GM21526 (cell line): ENCODE measurements around the gene ZBTB9.

Source experiments
- ATAC-seq: cut with Tn5 transposase; IDR thresholded peaks from one replicate; pipeline ENCODE4 v1.9.1; 2021; ENCODE audit warnings: moderate library complexity; ENCODE audit not compliant: unreplicated experiment, low FRiP score

ZBTB9 gene

DNA sequence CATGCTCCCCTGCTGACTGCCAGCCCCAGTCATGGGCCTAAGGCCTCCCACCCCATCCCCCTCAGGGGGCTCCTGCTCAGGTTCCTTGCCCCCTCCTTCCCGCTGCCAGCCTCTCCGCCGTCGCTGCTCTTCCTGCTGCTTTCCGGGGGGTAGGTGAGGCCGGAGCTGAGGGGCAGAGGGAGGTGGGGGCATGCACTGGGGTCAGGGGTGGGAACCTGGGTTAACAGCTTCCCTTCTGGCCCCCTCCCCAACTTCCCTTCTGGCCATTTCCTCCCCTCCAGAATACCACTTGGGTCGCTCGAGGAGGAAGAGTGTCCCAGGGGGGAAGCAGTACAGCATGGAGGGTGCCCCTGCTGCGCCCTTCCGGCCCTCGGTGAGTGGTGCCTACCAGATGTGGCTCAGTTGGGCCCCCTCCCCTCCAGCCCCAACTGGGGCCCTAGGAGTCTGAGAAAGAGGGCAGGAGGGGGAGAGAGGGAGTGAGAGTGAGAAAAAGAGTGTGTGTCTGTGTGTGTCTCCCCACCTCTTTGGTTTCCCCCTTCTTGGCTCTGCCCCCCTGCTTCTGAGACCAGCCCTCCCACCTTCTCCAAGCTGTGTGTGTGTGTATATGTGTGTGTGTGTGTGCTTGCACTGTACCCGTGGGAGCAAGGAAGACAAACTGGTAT lies 22.4 kb upstream of the ZBTB9 start:
- ATAC-seq: no peak

DNA sequence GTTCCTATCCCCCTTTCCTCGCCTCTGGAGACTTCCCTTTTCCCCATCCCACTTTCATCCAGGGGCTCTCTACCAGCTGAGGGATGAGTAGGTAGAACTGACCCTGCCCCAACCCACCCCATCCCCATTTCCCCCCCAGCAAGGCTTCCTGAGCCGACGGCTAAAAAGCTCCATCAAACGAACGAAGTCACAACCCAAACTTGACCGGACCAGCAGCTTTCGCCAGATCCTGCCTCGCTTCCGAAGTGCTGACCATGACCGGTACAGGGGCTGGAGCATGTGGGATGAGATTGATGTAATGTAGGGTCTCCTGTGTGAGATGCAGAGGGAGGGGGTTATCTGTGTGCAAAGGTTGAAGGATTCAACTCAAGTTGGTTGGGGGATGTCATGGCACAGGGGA lies 21.8 kb upstream of the ZBTB9 start:
- ATAC-seq: no peak

DNA sequence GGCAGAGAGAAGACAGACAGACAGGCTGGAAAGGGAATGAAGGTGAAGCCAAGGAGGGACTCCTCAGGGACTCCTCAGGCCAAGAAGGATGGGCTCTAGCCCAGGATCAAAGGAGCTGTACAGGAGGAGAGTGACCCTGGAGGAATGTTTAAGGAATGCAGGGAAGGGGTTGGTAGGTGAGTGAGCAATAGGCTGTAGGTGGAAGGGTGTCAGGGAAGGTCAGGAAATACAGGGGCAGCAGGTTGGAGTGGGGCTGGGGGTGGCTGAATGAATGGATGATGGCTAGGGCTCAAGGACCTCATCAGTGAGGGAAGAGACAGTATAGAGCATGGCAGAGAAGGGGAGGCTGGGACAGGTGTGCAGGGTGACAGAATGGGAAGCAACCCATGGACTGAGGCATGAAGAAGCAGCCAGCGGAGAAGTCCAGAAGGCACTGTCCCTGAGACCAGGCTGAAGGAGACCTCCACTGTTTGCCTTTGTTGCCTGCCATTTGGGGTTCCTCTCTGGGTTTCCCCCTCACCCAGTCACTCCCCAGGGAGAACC lies 21.3 kb upstream of the ZBTB9 start:
- ATAC-seq: no peak

DNA sequence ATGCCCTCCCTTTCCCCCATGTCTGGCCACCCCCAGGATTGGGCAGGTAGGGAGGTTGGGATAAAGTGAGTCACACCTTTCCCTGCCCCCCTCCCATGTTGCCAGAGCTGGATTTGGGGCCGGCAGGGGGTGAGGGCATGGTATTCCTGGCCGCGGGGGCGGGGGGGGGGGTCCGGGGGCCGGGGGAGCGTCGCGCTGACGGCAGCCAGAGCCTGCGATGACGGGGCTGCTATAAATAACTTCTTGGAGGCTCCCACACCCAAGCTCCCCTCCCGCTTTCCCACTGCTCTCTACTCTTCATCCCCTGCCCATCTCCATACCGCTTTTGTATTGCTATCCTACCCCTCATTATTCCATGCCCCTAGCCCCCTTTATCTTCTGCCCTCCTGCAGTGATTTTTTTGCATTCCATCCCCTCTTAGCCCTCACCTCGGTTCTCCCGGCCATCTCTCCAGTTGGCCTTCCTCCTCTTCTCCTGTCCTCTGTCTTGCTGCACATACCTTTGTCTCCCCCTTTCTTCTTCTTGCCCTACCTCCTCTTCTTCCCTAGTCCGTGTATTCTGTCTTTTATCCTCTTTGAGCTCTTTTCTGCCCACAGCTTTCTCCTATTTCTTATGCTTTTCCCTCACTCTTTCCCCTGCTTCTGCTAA lies 20.7 kb upstream of the ZBTB9 start:
- no peak for ATAC-seq

DNA sequence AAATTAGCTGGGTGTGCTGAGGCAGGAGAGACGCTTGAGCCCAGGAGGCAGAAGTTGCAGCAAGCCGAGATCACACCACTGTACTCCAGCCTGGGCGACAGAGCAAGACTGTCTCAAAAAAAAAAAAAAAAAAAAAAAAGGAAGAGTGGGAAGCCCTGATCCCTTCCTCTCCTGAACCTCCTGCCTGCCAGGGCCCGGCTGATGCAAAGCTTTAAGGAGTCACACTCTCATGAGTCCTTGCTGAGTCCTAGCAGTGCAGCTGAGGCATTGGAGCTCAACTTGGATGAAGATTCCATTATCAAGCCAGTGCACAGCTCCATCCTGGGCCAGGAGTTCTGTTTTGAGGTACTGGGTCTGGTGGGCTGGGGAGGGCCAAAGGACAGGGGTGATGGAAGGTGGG lies 19.4 kb upstream of the ZBTB9 start:
- ATAC-seq: no peak

DNA sequence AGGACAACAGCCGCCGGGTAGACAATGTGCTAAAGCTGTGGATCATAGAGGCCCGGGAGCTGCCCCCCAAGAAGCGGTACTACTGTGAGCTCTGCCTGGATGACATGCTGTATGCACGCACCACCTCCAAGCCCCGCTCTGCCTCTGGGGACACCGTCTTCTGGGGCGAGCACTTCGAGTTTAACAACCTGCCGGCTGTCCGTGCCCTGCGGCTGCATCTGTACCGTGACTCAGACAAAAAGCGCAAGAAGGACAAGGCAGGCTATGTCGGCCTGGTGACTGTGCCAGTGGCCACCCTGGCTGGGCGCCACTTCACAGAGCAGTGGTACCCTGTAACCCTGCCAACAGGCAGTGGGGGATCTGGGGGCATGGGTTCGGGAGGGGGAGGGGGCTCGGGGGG lies 16.7 kb upstream of the ZBTB9 start:
- no peak for ATAC-seq

DNA sequence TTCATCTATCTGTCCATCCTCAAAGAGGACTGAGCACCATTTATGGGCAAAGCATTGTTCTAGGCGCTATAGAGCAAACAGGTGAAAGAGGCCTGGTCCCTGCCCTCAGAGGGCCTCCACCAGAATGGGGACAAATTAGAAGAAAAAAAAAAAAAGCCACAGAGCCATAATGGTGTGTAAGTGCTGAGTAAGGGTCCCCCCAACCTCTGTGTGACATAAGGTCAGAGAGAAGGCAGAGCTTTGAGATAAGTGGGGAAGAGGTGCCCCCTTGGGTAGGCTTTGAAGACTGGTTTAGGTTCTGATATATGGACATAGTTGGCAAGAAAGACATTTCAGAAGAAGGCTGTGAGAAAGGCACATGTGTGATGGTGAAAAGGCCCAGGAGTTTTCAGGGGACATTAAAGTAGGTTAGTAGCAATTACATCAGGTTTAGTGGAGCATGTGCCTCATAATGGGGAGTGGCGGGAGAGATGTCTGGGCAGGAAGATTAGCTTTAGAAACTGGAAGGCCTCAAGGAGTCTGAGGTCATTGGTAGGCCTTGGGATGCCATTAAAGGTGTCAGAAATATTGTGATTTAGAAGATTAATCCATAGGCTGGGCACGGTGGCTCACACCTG lies 15.3 kb upstream of the ZBTB9 start:
- no peak for ATAC-seq

DNA sequence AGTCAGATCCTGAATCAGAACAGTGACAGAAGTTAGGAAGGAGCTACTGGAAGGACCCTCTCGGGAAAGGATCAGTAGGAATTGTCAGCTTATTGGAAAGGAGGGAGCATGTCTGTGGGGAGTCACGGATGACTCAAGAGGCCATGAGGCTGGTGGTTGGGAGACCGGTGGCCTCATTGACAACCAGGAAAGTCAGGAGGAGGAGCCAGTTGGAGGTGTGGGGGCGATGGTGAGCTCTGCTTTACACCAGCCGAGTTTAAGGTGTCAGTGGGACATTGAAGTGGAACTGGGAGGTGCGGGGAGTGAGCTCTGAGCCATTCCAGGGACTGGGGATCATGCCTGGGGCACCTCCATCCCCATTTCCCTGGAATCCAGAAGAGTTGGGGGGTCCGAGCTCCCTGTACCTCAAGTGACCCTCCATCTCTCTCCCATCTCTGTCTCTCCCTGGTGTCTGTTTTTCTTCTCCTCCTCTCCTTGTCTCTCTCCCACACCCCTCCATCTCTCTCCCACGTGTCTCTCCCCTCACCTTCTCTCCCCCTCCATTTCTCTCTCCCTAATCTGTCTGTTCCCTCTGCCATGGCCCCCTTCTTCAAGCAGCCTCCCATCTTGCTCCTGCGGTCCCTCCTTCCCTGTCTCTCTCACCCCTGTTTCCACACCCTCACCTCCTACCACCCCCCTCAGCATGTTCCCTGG lies 14.3 kb upstream of the ZBTB9 start:
- no peak for ATAC-seq

DNA sequence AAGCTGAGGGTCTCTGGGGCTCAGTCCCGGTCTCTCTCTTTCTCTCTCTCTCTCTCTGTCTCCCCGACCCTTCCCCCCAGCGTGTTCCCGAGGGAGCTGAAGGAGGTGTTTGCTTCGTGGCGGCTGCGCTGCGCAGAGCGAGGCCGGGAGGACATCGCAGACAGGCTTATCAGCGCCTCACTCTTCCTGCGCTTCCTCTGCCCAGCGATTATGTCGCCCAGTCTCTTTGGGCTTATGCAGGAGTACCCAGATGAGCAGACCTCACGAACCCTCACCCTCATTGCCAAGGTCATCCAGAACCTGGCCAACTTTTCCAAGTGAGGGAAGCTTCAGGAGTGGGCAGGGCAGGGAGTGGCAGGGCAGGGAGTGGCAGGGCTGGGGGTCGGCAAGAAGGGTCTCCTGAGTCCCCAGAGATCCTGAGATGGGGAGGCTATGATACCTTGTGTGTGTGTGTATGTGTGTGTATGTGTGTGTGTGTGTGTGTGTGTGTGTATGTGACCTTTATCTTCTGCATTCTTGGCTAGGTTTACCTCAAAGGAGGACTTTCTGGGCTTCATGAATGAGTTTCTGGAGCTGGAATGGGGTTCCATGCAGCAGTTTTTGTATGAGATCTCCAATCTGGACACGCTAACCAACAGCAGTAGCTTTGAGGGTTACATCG lies 13.6 kb upstream of the ZBTB9 start:
- no peak for ATAC-seq

DNA sequence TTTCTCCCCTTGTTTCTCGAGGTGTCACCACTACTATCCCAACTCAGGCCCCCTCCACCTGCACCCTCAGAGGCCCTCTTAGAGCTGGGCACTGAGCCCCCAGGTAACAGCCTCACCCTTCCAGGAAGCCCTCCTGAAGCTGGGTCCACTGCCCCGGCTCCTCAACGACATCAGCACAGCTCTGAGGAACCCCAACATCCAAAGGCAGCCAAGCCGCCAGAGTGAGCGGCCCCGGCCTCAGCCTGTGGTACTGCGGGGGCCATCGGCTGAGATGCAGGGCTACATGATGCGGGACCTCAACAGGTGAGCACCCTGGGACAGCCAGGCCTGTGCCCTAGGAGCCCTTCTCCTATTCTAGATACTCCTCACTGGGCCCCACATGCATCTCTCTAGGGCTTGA lies 12.9 kb upstream of the ZBTB9 start:
- no peak for ATAC-seq

DNA sequence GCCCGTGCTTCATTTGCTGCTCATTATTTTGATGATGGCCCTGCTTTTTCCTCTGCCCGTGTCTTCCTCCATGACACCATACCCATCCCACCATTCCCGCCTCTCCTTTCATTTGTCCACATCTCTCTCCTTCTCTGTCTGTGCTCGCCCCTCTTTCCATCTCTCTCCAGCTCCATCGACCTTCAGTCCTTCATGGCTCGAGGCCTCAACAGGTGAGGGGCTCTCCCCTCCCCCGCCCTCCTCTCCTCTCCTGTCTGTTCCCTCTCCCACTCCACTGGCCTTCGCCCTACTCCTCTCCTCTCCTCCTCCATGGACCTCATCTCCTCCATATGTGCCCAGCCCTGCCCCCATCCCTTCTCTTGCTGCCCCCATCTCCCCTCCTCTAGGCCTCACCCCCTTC lies 12.1 kb upstream of the ZBTB9 start:
- no peak for ATAC-seq

DNA sequence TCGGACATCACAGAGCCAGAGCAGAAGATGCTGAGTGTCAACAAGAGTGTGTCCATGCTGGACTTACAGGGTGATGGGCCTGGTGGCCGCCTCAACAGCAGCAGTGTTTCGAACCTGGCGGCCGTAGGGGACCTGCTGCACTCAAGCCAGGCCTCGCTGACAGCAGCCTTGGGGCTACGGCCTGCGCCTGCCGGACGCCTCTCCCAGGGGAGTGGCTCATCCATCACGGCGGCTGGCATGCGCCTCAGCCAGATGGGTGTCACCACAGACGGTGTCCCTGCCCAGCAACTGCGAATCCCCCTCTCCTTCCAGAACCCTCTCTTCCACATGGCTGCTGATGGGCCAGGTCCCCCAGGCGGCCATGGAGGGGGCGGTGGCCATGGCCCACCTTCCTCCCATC lies 11.4 kb upstream of the ZBTB9 start:
- ATAC-seq: no peak

DNA sequence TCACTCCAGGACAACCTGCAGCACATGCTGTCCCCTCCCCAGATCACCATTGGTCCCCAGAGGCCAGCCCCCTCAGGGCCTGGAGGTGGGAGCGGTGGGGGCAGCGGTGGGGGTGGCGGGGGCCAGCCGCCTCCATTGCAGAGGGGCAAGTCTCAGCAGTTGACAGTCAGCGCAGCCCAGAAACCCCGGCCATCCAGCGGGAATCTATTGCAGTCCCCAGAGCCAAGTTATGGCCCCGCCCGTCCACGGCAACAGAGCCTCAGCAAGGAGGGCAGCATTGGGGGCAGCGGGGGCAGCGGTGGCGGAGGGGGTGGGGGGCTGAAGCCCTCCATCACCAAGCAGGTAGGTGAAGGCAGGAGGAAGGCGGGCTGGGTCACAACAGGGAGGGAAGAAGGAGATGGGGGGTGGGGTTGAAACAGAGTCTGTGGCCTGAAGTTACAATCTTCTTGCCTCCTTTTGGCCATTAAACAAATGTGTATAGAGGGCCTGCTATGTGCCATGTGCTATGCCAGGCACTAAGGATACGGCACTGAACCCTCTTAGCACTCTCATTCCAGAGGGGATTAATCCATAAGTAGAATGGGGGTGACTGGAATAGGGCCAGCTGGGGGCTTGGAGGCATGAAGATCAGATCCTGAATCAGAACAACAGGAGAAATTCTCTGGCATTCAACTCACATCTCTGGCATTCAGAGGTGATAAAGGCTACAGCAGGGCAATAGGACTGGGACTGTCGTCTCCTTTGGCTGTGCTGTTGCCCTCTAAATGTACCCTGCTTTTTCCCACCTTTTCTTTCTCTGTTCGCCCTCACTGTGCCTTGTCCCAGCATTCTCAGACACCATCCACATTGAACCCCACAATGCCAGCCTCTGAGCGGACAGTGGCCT lies 10.5 kb upstream of the ZBTB9 start:
- ATAC-seq: no peak

DNA sequence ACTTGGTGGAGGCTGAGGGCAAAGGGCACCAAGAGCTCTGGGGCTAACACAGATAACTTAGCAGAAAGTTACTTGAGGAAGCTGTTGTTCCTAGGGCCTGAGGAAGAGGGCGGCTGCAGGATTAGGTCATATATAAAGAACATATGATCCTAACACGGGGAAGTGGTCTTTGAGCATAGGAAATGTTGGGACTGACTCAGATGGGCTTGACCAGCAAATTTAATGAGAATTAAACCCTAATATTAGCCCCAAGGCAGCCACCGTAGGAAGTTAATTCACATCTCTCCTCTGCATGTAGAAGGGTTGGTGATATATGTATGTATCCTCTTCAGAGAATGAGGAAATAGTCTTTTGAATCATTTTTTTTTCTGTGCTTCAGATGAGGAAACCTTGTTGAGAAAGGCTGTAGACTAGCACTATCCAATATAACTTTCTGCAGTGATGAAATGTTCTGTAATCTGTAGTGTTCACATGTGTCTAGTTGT lies 9.2 kb upstream of the ZBTB9 start:
- no peak for ATAC-seq

DNA sequence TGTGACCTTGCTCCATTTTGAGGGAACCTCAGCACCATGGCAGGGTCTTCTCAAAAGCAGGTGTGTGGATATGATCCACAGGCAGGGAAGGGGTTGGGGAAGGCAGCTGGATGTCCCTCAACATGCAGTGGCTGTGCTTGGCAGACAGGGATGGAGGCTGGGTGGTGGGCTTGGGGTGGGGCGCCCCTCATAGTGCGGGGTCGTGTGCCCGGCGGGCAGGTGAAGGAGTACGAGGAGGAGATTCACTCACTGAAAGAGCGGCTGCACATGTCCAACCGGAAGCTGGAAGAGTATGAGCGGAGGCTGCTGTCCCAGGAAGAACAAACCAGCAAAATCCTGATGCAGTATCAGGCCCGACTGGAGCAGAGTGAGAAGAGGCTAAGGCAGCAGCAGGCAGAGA lies 8.0 kb upstream of the ZBTB9 start:
- no peak for ATAC-seq

DNA sequence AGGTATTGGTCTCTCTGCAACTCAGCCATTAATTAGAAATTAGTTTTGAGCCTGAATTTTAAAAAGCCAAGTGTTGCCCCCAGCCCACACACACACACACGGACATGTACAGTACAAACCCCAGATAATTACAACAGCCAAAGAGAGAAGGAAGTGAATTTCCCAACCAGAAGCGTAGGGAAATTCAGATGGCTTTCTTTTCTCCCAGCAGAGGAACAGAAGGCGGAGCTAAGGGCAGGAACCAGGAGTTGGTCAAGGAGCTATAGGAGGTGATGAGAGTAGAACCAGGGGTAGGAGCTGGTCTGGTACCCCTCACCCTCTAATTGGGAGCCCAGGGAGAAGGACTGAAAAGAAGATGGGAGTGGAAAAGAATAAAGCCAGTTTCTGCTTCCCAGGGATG lies 3.9 kb upstream of the ZBTB9 start:
- ATAC-seq: no peak

DNA sequence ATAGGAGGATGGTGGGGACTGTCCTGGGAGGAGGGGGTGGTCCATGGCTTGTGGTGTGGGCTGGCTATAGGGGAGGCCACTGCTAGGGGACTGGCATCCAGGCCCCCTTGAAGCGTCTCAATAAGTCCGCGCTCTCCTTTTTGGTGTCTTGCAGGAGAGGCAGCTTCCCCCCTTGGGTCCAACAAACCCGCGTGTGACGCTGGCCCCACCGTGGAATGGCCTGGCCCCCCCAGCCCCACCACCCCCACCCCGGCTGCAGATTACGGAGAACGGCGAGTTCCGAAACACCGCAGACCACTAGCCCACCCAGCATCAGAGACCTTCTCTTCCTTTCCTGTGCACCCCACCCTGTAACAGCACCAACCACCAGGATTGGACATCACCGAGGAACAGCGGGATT lies 2.8 kb upstream of the ZBTB9 start:
- ATAC-seq: no peak

DNA sequence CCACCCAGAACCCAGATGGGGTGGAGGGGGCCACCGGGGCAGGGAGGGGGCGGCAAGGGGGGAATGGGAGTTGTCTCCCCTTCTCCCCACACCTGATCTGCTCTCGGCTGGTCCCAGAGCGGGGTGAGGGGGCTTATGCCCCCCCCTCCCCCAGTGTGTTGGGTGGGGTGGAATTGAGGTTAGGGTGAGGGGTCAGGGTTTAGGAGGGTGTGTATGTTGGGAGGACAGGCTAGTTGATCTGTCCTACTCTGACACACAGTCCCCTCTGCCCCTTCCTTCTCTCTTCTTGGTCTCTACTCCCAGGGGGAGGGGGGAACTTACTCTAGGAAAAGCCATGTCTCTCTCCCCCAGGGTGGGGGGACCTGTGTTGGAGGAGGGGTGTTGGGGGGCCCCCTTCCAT lies 1.9 kb upstream of the ZBTB9 start:
- no peak for ATAC-seq

DNA sequence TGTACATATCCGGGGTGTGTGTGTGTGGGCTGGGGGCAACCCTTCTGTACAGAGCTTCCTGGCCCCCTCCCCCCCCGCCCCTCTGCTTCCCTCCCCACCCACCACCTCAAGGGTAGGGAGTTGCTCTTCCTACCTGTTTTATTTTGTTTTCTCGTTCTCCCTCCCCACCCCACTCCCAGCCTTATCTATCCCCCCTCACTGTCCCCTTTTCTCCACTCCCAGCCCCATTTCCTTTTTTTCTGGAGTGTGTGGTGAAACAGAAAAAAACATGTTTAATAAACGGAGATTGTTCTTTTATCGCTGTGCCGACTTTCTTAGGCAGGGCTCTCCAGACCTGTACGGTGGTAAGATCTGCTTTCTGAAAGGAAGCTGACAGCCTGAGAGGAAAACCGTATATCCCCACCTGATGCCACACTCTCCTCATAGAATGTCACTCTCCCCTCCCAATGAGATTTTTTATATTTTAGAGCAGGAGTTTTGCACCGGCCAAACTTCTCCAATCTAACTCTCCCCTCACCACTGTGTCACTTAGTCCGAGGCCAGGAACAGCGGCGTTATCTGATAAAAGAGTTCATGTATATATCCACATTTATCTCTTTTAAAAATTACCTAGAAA lies 875 bp upstream of the ZBTB9 start:
- no peak for ATAC-seq
